GM21390 (cell line): ENCODE measurements around the gene MYH15.

Source experiments
- ATAC-seq: cut with Tn5 transposase; IDR thresholded peaks from one replicate; pipeline ENCODE4 v1.9.1; 2021; ENCODE audit not compliant: unreplicated experiment

The MYH15 gene

DNA sequence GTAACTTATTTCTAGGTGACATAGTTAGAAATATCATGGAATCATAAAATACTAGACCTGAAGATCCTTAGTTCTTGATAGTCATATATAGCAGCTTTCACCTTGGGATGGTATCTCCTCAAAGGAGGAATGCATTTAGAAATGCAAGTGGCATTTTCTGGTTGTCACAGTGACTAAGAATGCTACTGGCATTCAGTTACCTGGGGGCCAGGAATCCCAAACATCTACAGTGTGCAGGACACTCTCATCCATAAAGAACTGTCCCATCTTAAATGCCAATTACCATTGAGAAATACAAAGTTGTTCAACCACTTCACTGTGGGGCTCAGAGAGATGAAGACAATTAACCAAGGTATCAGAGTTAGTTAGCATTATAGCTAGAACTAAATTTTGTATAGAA lies 36.7 kb downstream of the MYH15 start:
- ATAC-seq = no peak

DNA sequence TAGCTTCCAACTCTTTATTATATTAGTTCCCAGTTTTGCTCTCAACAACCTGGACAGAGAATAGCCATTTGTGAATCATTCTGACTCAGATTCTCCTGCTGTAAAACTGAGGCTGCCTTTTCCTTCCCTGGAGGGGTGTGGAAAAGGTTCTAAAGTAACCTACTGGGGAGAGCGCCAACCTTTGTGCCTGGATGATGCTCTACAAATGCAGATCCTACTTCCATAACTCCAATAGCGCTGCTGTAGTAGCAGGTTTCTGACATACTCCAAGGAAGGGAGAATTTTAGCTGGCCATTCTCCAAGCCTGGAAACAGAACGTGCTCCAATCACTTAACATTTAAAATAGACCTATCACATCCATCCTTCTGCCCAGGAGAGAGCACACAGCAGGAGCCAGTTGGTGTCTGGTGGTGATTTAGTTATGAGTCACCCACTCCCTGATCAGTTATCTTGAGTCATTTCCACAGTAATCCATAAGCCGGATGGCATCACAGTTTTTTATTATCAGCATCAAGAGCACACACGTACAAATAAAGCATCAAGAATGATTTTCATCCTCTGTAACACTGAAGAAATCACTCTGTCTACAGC lies 38.3 kb downstream of the MYH15 start:
- ATAC-seq = no peak

DNA sequence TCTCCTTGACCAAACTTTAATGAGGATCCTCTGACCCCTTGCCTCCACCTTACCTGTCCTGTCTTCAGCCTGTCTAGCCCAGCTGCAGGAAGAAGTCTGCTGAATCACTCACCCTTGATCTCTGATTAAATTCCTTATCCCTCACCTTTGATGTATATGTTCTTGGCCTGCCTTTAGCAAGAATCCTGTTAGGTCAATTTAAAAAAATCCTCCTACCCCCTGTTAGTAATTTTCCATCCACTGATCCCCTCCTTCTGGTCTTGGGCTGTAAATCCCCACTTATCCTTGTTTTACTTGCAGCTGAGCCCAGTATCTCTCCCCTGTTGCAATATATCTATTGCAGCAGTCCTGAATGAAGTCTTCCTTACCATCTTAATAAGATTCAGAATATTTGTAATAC lies 39.0 kb downstream of the MYH15 start:
- ATAC-seq = no peak

DNA sequence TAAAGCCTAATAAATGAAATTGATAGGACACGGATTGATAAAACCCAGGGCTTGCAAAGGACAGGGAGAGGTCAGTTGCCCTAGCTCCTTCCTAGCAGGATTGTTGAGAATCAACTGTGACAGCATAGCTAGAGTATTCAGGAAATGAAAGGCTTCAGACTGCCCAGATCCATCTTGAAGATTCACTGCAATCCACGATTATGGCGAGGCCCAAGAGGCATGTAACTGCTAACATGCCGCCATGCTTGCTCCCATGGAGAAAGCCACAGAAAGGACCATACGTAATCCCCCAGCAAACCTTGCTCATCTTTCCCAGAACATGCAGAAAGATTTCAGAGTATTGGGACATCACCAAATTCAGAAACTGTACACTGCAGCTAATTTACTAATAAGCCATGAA lies 41.3 kb downstream of the MYH15 start:
- ATAC-seq = no peak

DNA sequence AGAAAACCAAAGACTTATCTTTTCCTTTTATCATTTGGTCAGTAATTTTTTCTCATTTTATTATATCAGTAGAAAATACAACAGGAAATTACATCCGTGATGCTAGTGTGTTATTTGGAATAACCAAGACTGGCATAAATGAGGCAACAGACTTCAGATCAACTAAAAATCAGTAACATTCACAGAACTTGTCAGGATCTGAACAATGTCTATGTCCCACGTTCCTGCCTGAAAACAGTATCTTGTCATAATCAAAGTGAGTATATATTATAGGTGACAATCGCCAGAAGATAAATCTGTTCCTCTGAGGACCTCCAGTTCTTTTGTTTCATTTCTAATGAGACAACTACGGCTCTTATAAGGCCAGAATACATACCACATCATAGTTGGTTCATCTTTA lies 41.8 kb downstream of the MYH15 start:
- no peak for ATAC-seq

DNA sequence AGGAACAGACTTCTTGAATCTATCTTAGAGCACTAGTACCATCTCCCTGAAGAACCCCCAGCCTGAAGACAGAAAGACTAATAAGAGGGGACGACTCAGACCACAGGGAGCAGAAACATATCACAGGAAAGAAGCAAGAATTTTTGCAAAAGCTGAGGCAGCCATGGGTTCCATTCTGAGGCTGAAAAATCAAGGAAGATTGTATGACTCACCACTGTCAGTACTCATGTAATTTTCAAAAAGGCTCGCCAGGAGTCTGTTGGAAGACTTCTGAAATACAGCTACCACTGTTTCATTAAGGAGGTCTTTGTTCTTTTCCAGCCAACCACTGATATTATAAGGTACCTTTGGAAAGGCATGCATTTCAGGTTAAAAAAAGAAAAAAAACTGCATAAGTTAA lies 47.5 kb downstream of the MYH15 start:
- ATAC-seq = no peak

DNA sequence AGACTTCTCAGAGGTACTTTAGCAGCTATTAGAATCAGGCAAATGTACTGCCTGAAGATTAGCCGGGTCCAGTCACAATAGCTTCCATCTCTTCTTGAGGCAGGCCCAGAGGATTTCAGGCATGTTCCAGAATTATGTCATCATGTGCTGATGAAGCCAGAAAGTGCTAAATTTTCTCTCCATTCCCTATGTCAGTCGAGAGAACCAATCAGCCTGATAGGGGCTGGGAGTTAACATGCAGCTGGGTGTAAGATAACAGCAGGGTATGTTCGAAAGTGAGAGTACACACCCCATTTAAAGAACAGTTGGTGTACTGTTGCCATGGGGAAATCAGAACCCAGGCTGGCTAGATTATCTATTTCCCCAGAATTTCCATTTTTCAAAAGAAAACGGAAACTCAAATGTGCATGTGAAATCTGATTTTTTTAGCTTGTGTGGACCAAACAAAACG lies 48.7 kb downstream of the MYH15 start:
- ATAC-seq = no peak

DNA sequence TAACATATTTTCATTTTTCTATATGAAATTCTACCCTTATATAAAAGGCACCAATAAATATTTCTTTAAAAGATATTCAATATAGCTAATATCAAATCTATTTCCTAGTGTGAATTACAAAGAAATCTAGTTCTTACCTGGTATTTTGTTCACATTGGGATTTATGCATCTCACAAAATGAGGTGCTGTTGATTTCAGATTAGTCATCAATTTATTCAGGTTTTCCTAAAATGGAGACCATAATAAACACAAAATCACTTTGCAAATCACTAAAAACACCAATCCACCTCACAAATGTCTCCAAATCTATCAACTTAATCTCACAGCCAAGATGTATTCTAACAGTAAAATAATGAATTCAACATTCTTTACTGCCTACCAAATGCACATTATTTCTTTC lies 51.2 kb downstream of the MYH15 start:
- no peak for ATAC-seq

DNA sequence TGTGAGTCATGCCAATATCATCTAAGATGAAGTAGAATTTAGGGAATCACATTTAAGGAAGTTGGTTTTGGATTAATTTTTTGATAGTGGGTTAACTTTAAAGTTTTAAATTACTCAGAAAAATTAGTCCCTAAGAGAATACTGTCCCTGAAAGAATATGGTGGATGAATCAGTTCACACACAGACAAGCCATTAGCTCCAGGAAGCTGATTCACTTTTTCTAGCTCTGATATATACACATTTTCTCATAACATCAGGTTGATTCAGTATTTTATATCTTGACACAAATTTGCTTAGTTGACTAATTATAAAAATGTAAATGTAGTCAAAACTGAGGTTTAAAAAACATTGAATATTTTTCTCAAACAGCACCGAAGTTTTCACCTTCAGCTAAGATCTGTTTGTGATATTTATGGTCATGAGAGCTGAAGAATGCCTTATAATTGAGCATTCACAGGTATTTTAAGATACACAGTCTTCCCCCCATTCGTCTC lies 55.1 kb downstream of the MYH15 start:
- ATAC-seq = no peak

DNA sequence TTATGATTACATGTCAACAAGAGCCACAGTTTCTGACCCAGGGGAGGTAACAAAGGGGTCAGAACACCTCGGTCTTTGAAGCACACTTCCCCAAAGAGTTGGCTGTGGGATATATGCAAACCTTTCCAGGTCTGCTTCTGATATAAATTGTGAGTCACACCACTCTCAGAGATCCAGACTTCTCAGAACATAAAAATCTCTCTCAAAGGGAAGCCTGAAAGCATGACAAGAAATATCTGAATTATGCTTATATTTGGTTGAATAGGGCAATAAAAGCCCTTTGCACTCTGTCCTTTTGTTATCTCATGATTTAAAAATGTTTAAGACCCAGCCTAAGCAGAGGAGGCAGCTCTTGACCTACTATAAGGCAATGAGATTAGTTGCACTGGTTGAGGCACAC lies 56.8 kb downstream of the MYH15 start:
- no peak for ATAC-seq

DNA sequence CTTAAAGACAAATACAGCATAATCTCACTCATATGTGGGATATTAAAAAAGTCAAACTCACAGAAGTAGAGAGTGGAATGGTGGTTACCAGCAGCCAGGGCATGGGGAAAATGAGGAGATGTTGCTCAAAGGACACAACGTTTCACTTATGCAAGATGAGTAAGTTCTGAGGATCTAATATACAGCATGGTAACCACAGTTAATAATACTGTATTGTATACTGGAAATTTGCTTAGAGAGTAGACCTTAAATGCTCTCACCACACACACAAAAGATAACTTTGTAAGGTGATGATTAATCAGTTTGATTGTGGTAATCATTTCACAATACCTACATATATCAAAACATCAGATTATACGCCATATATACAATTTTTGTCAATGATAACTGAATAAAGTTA lies 60.0 kb downstream of the MYH15 start:
- ATAC-seq = no peak

DNA sequence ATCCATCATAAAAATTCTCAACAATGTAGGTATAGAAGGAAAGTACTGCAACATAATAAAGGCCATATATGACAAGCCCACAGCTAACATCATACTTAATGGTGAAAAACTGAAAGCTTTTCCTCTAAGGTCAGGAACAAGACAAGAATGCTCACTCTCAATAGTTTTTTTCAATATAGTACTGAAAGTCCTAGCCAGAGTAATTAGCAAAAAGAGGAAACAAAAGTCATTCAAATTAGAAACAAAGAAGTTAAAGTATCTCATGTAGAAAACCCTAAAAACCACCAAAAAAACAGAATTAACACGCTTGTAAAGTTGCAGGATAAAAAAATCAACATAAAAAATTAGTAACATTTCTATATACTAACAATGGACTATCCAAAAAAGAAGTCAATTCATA lies 61.8 kb downstream of the MYH15 start:
- ATAC-seq = peak; percentile 89

DNA sequence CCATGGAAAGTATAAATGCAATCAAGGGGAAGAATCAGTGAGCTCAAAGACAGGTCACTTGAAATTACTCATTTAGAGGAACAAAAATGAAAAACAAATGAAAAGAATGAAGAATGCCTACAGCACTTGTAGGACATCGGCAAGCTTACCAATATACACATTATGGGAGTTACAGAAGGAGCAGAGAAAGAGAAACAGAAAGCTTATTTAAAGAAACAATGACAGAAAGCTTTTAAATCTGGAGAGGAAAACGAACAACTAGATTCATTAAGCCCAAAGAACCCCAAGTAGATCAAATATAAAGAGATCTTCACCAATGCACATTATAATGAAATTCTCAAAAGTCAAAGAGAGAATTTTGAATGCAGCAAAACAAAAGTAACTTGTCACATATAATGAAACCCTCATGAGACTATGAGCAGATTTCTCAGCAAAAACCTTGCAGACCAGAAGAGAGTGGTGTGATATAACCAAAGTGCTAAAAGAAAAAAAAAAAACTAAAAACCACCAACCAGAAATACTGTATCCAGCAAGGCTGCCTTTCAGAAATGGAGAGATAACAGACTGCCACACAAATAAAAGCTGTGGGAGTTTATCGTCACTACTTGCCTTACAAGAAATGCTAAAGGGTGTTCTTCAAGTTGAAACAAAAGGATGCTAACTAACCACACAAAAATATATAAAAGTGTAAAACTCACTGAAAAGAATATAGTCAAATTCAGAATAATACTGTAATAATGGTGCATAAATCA lies 63.1 kb downstream of the MYH15 start:
- no peak for ATAC-seq

DNA sequence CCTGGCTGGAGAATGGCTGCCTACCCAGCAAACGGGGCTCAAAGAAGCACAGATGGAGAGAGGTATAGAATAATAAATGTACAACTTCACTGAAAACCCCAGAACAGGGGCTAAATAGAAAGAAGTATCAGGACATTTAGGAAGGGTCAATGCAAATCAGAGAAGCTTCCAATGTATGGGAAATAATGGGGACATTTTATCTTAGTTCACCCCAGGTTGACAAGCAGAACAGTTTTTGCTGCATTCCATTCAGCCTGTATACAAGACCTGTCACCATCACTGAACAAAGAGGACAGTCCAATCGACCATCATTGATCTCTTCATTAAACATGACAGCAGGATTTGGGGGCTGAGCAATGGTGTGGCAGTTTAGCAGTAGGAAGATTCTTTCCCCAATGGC lies 68.1 kb downstream of the MYH15 start:
- no peak for ATAC-seq

DNA sequence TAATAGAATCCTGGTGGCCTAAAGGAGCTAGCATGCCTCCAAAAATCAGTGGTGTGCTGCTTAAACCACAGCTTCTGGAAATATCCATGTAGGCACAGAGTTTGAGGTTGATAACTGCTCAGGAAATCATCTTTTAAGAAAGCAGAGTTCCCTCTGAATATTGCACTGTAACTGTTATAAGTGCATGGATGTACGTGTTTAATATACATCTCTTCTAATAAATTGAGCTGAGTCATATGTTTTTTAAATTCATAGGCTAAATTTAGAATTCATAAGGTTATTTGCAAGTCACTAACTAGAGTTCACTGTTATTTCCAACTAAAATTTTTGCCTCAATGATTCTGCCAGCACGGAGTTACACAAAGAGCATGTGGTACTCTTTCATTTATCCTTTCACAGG lies 68.9 kb downstream of the MYH15 start:
- no peak for ATAC-seq

DNA sequence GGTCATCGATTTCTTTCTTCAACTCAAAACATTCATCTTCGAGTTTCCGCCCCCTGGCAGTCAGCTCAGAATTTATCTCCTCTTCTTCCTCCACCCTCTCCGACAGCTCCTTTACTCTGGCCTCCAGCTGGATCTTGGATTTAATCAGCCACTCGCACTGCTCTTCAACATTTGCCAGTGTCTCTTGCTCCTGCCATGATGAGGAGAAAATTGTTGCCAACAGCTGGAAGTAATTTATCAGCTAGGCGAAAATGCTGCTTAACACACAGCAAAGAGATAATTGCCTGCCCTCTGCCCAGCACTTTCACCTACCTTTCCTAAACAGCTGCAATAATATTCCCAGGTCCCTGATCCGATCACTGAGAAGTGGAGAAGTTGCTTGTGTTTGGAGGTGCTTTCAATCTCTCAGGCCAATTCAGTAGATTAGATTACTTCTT lies 69.3 kb downstream of the MYH15 start:
- no peak for ATAC-seq

DNA sequence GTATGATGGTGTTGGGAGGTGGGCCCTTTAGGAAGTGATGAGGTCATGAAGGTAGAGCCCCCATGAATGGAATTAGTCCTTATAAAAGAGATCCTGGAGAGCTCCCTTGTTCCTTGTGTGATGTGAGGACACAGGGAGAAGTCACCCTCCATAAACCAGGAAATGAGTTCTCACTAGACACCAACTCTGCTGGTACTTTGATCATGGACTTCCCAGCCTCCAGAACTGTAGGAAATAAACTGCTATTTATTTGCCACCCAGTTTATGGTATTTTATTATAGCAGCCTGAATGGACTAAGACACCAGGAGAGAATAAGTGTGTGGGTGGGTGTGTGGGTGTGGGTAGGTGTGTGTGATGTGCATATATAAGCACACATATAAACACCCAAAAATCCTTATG lies 71.9 kb downstream of the MYH15 start:
- ATAC-seq = no peak

DNA sequence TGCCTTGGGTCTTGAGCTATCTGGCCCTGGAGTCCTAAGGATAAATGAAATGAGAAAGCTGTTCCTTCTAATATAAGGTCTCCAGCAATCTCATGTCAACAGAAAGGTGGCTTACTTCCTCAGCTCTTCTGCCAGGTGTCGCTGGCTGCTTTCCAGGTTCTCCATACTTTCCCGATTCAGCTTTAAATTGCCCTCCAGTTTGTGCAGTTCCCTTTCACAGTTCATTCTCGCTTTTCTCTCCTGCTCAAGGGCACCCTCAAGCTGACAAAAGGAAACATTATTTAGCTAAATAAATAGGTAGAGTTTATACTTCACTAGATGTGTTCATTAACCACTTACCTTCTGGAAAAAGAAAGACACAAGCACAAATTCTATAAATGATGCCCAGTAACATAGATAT lies 73.0 kb downstream of the MYH15 start:
- ATAC-seq = no peak

DNA sequence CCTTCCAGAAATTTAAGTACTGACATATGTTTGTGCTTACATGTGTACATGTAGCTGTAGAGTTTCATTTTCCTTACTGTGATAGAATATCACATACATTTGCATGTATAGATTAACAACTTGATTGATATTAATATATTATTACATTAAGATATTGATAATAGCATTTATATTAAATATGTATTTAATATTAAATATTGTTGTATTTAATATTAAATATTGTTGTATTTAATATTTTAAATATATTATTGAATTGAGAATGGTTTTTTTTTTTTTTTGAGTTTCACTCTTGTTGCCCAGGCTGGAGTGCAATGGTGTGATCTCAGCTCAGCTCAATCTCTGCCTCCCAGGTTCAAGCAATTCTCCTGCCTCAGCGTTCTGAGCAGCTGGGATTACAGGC lies 76.5 kb downstream of the MYH15 start:
- ATAC-seq = no peak

DNA sequence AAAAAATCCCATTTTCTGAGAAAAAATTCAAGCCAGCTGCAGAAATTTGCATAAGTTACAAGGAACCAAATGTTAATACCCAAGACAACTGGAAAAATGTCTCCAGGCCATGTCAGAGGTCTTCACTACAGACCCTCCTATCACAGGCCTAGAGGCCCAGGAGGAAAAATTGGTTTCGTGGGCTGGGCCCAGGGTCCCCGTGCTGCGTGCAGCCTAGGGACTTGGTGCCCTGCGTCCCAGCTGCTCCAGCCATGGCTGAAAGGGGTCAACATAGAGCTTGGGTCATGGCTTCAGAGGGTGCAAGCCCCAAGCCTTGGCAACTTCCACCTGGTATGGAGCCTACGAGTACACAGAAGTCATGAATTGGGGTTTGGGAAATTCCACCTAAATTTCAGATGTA lies 78.0 kb downstream of the MYH15 start:
- ATAC-seq = no peak

DNA sequence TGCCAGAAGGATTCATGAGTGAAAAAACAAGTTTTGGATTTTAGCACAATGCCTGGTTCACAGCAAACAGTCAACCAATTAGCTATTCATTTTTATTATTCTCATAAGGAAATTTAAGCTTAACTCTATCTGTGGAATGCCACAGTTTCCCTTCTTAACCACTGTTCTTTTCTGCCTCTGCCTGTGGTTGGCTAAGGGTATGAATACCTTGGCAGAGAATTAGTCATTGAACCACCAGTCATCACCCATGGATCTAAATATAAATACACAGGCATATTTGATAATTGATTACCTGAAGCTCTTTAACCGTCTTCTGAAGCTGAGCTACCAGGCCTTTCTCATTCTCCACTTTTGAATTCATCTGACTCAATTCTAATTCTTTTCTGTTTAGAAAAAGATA lies 79.9 kb downstream of the MYH15 start:
- ATAC-seq = no peak

DNA sequence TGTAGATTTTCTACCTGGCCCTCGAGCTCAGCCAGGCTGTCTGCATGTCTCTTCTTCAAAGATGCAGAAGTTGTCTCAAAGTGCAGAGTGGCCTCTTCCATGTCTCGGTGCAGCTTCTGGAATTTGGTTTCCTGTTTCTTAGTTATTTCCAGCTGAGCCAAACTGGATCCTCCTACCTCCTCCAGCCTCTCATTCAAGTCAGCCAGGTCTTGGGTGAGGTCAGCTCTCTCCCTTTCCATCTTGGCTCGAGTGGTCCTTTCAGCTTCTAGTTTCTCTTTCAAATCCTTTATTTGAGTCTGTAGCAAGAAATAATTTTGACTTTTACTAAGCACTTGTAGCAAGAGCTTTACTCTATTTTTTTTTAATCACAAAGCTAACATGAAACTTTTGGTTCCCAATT lies 81.8 kb downstream of the MYH15 start:
- no peak for ATAC-seq

DNA sequence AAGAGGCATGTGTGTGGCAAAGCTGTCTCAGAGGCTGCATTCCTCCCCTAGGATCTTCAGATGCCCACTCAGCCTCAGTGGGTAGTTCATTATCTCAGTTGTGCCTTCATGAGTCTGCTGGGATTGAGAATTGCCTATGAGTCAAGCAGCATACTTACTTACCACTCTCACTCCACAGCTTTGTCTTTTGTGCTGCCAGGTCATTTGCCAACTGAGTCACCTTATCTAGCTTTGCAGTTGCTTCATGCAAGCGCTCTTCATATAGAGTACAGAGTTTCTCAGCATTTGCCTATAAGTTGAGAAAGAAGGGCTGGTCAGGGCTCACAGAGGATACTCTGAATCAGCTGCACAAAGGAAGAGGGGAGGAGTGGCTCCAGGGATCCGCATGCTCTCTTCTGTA lies 89.5 kb downstream of the MYH15 start:
- ATAC-seq = no peak
